HG03196 (cell line): Measurements from ENCODE around the gene HBS1L.

ENCODE experiments used
- ATAC-seq: cut with Tn5 transposase; IDR thresholded peaks from one replicate; pipeline ENCODE4 v1.9.1; 2021; ENCODE audit not compliant: unreplicated experiment

HBS1L gene

GRCh38 chr6:135054569-135055498 is at the start of gene HBS1L:
TSS of gene HBS1L (minus strand) at chr6:135054822. CDS start at chr6:135054691, 131 bp downstream.
- peak; percentile 97 for ATAC-seq

- ATAC-seq = no peak
Observed at GRCh38 chr6:135104199-135104598, 49.6 kb upstream of the HBS1L start.

- no peak for ATAC-seq
Observed at GRCh38 chr6:135102191-135102590, 47.6 kb upstream of the HBS1L start.

GRCh38 chr6:135097172-135097571 is 42.5 kb upstream of the HBS1L start:
- ATAC-seq = no peak

GRCh38 chr6:135096403-135097130 is 41.9 kb upstream of the HBS1L start:
- no peak for ATAC-seq

GRCh38 chr6:135095716-135096115 is 41.1 kb upstream of the HBS1L start:
- no peak for ATAC-seq

GRCh38 chr6:135094403-135094821 is 39.8 kb upstream of the HBS1L start:
- peak; percentile 54 for ATAC-seq

GRCh38 chr6:135093578-135093977 is 39.0 kb upstream of the HBS1L start:
- no peak for ATAC-seq

GRCh38 chr6:135092724-135093123 is 38.1 kb upstream of the HBS1L start:
- no peak for ATAC-seq

- no peak for ATAC-seq
Observed at GRCh38 chr6:135090819-135091218, 36.2 kb upstream of the HBS1L start.

- no peak for ATAC-seq
Observed at GRCh38 chr6:135089901-135090300, 35.3 kb upstream of the HBS1L start.

GRCh38 chr6:135088818-135089809 is 34.5 kb upstream of the HBS1L start:
- ATAC-seq = peak; percentile 70

GRCh38 chr6:135088281-135088680 is 33.7 kb upstream of the HBS1L start:
- peak; percentile 6 for ATAC-seq

- no peak for ATAC-seq
Observed at GRCh38 chr6:135087803-135088202, 33.2 kb upstream of the HBS1L start.

- ATAC-seq = no peak
Observed at GRCh38 chr6:135087403-135087802, 32.8 kb upstream of the HBS1L start.

GRCh38 chr6:135086414-135086764 is 31.8 kb upstream of the HBS1L start:
- ATAC-seq = no peak

- ATAC-seq = no peak
Observed at GRCh38 chr6:135085700-135086413, 31.2 kb upstream of the HBS1L start.

- no peak for ATAC-seq
Observed at GRCh38 chr6:135084916-135085269, 30.3 kb upstream of the HBS1L start.

- ATAC-seq = no peak
Observed at GRCh38 chr6:135084001-135084915, 29.6 kb upstream of the HBS1L start.
